ENCODE data around the gene LSR. TPM values are rescaled to one million over a fixed set of nuclear protein-coding genes. Genes with fewer than 3 reads are reported as not detected.
"Not testable (repeated sequence)": the region's sequence is repeated elsewhere in the genome, so short reads cannot be mapped to it uniquely, and the experiment has no call there.

The LSR gene
- total RNA-seq, 1 experiment from 2014 or later = 0.07 TPM

GRCh38 chr19:35267353-35267817 is 18.6 kb downstream of the LSR start:
- peak; percentile 40 for DNase-seq (ENCODE audit: low read depth)

- peak; percentile 58 for DNase-seq (ENCODE audit: low read depth)
Measured at GRCh38 chr19:35267818-35268535, 19.2 kb downstream of the LSR start.

DNA sequence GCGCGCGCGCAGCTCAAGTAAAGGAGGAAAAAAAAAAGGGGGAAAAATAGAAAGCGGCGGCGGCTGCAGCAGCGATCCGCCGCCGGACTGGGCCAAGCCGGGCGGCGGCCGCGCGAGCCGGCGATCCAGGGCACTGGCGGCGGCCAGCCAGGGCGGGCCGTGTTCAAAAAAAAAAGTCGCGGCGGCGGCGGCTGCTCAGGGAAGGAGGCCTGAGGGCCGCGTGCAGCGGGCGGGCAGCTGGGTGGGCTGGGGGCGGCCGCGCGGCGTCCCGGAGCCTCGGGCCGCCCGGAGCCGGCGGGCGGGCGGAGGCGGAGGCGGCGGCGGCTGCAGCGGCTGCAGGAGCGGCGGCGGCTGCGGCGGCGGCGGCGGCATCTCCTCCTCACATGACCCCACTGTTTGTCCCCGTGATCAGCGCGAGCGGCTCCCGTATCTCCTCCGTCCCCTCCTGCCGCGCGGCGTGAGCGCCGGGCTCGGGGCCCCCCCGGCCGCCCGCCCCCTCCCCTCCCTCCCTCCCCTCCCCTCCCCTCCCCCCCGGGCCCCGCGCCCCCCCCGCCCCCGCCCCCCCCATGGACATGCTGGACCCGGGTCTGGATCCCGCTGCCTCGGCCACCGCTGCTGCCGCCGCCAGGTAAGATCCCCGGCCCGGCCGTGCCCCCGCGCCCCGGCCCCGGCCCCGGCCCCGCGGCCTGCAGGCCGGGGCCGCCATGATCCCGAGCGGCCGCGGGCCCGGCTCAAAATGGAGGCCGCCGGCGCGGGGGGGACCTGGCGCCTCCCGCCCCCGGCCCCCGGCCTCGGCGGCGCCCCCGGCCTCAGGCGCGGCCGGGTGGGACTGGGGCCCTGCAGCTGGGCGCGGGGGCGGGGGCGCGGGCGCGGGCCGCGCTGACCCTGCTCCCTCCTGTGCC is 20.0 kb downstream of the LSR start, which contains the start of gene USF2:
Gene USF2, plus strand, starts transcription at position 427 of the 902 bp plus-strand sequence. Its CDS starts 140 bp downstream, at position 567.
- DNase-seq (ENCODE audit: low read depth) = peak; percentile 78

DNA sequence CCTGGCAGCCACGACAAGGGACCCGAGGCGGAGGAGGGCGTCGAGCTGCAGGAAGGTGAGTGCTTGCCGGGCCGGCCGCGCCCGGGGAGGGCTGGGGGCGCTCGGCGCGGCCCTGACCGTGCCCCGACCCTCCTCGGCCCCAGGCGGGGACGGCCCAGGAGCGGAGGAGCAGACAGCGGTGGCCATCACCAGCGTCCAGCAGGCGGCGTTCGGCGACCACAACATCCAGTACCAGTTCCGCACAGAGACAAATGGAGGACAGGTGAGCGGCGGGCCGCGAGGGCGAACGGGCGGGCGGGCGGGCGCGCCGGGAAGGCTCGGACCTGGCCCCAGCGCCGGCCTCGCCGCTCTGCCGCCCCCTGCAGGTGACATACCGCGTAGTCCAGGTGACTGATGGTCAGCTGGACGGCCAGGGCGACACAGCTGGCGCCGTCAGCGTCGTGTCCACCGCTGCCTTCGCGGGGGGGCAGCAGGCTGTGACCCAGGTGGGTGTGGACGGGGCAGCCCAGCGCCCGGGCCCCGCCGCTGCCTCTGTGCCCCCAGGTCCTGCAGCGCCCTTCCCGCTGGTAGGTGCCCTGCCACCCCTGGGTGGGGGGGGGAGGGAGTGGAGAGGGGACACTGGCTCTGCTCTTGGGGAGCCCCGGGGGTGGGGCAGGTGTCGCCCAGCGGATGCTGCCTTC is 20.8 kb downstream of the LSR start:
- peak; percentile 81 for DNase-seq (ENCODE audit: low read depth)

DNA sequence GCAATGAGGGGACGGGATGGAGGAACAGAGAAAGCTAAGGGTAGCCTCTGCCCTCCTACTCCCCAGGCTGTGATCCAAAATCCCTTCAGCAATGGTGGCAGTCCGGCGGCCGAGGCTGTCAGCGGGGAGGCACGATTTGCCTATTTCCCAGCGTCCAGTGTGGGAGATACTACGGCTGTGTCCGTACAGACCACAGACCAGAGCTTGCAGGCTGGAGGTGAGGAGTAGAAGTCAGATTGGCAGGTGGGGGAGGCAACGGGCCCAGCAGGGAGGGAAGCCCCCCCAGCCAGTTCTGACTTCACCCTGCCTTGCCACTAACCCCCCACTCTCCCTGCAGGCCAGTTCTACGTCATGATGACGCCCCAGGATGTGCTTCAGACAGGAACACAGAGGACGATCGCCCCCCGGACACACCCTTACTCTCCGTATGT is 21.6 kb downstream of the LSR start:
- no peak for DNase-seq (ENCODE audit: low read depth)

DNA sequence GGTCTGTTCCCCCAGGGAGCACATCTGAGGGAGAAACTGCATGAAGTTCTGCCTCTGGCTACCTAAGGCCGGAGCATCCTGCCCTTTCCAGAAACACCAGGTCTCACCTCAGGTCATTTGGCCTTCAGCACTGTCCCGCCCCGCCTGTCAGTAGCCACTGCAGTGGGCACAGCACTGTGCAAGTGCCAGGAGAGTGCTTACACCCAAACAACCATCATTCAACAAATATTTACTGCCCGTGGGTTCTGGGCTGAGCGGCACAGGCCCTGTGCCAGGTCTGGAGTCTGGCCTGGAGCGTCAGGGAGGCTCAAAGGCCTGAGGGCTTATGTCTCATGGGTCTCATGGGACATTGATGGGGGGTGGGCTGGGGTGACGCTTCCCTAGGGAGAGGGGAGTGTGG is 22.7 kb downstream of the LSR start:
- no peak for DNase-seq (ENCODE audit: low read depth)

DNA sequence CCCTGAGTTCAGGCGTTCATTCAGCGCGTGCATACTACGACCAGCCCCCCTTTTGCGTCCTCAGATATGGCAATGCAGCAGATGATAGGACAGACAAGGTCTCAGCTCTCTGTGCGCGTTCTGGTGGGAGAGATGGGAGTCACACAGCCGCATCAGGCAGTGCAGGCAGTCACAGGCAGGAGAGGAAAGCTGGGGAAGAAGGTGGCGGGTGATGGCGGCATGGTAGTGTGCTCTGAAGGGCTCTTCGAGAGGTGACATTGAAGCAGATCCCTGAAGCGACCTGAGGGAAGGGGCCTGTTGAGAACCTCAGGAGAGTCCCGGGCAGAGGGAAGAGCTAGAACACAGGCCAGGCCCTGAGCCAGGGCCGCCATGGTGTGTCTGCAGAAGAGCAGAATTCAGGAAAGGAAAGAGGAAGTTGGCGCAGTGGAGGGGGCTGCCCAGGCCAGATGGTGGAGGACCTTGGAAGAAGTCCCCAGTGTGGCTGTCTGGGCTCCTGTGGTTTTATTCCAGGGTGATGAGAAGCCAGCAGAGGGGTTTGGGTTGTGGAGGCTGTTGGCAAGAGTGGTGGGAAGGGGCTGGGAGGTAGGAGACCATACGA is 23.4 kb downstream of the LSR start:
- no peak for DNase-seq (ENCODE audit: low read depth)

GRCh38 chr19:35272954-35273649 is 24.3 kb downstream of the LSR start:
- no peak for DNase-seq (ENCODE audit: low read depth)

GRCh38 chr19:35273686-35274259 is 25.0 kb downstream of the LSR start:
- no peak for DNase-seq (ENCODE audit: low read depth)

- no peak for DNase-seq (ENCODE audit: low read depth)
Measured at GRCh38 chr19:35274323-35274722, 25.5 kb downstream of the LSR start.

GRCh38 chr19:35276706-35277281 is 28.0 kb downstream of the LSR start:
- no peak for DNase-seq (ENCODE audit: low read depth)

- DNase-seq (ENCODE audit: low read depth) = no peak
Measured at GRCh38 chr19:35278578-35279284, 29.9 kb downstream of the LSR start.

- no peak for DNase-seq (ENCODE audit: low read depth)
Measured at GRCh38 chr19:35279374-35279773, 30.6 kb downstream of the LSR start.

DNA sequence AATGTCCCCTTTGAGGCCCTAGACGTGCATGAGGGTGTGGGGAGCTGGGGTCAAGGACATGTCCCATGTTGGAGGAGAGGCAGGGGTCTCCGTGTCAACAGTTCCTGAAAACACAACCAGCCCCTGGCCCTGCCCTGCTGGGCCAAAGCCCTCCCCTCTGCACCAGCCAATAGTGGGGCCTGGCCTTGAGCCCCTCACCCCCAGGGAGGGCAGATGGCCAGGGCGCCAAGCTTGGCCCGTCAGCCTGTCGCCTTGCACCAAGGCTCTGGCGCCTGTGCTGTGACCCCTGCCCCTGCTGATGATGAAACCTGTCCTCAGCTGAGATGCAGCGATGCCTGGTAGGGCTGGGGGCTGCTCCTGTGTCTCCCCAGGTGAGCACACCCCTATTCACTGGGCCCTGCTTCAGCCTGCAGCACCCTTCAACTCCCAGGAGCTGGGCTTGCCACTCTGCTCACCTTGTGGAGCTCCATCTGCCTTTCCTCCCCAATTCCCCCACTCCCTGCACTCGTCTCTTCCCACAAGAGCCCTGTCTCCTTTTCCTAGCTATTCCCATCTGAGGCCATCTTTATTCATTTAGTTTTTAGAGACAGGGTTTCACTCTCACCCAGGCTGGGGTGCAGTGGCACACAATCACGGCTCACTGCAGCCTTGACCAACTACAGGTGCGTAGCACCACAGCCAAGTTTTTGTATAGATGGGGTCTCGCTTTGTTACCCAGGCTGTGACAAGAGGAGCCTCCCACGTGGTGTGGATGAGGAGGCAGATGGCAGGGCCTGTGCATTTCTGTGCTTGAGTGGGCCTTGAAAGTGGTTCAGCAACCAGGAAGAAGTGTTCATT is 31.4 kb downstream of the LSR start:
- no peak for DNase-seq (ENCODE audit: low read depth)

GRCh38 chr19:35281303-35281702 is 32.5 kb downstream of the LSR start:
- DNase-seq (ENCODE audit: low read depth) = no peak

GRCh38 chr19:35284153-35285094 is 35.6 kb downstream of the LSR start:
- no peak for DNase-seq (ENCODE audit: low read depth)

DNA sequence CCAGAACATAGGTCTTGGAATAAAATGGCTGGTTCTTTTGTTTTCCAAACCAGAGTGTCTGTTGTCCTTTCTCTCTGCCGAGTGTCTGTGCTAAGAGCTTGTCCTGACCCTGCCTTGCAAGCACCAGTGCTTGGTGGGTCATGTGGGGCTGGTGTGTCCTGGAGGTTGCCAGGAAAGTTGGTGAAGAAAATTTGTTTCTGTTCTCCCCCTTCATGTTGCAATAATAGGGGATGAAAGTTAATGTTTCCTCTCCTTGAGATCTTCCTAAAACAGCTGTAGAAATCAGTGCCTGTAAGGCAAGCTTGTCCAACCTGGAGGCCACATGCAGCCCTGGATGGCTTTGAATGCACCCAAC is 36.3 kb downstream of the LSR start:
- no peak for DNase-seq (ENCODE audit: low read depth)

DNA sequence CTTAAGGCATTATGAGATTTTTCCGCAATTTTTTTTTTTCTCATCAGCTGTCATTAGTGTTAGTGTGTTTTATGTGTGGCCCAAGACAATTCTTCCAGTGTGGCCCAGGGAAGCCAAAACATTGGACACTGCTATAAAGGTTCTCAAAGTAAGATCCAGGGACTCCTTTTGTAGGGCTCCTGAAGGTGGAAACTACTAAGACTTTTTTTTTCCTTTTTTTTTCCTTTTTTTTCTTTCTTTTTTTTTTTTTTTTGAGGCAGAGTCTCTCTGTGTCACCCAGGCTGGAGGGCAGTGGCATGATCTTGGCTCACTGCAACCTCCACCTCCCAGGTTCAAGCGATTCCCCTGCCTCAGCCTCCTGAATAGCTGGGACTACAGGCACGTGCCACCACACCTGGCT is 36.7 kb downstream of the LSR start:
- not testable (repeated sequence) for DNase-seq (ENCODE audit: low read depth)
